HepG2 (cell line): Measurements from ENCODE around the gene NEAT1. TPM values are rescaled to one million over a fixed set of nuclear protein-coding genes. Genes with fewer than 3 reads are reported as not detected.
A peak's percentile ranks its signal among the peaks of the same experiment; 100 is the strongest.

Experiments used
- DPF2 ChIP-seq: sonication (generic); formaldehyde crosslinking; IDR thresholded peaks from 2 replicates; pipeline ENCODE4 v1.4.0; 2020; ENCODE audit warnings: mild to moderate bottlenecking, low read depth, missing genetic modification reagents, borderline replicate concordance
- HDAC1 ChIP-seq: sonication (generic); formaldehyde crosslinking; IDR thresholded peaks from 2 replicates; pipeline ENCODE4 v1.5.1; 2020; ENCODE audit warnings: mild to moderate bottlenecking, missing genetic modification reagents
- NFE2 ChIP-seq: sonication (generic); formaldehyde crosslinking; IDR thresholded peaks from 2 replicates; pipeline ENCODE4 v1.4.0; 2020; ENCODE audit warnings: missing genetic modification reagents
- NFIB ChIP-seq: sonication (generic); formaldehyde crosslinking; IDR thresholded peaks from 2 replicates; pipeline ENCODE4 v1.9.0; 2021; ENCODE audit warnings: missing genetic modification reagents, mild to moderate bottlenecking, borderline replicate concordance
- PITX1 ChIP-seq: sonication (generic); formaldehyde crosslinking; IDR thresholded peaks from 2 replicates; pipeline ENCODE4 v1.5.1; 2020; ENCODE audit warnings: mild to moderate bottlenecking, missing genetic modification reagents
- RFX5 ChIP-seq: IDR thresholded peaks from 2 replicates; pipeline ENCODE4 v1.6.1; 2011; ENCODE audit warnings: low read depth, low read length, improper control_type of control experiment
- SP140L ChIP-seq: sonication (generic); formaldehyde crosslinking; IDR thresholded peaks from 2 replicates; pipeline ENCODE4 v1.4.0; 2020; ENCODE audit warnings: missing genetic modification reagents, borderline replicate concordance
- TBX3 ChIP-seq: fragments of 450-650 bp; IDR thresholded peaks from 2 replicates; pipeline ENCODE4 v1.6.1; 2017; ENCODE audit warnings: antibody characterized with exemption, mild to moderate bottlenecking, inconsistent platforms, borderline replicate concordance
- ZFAT ChIP-seq: sonication (generic); formaldehyde crosslinking; conservative IDR thresholded peaks from 2 replicates; pipeline ENCODE4 v1.8.1; 2023; ENCODE audit warnings: missing genetic modification reagents, inconsistent platforms
- ZFP90 ChIP-seq: sonication (generic); formaldehyde crosslinking; IDR thresholded peaks from 2 replicates; pipeline ENCODE4 v1.8.0; 2022; ENCODE audit warnings: missing genetic modification reagents, mild to moderate bottlenecking, inconsistent platforms, borderline replicate concordance
- ZNF138 ChIP-seq: sonication (generic); formaldehyde crosslinking; IDR thresholded peaks from 2 replicates; pipeline ENCODE4 v1.5.0; 2020; ENCODE audit warnings: mild to moderate bottlenecking, low read depth, missing genetic modification reagents
- ZNF674 ChIP-seq: sonication (generic); formaldehyde crosslinking; IDR thresholded peaks from 2 replicates; pipeline ENCODE4 v1.5.0; 2020; ENCODE audit warnings: low read depth, mild to moderate bottlenecking, missing genetic modification reagents
- ZNF7 ChIP-seq: IDR thresholded peaks from 2 replicates; pipeline ENCODE4 v1.6.1; 2016; ENCODE audit warnings: missing biosample characterization, missing genetic modification reagents
- ZNF790 ChIP-seq: sonication (generic); formaldehyde crosslinking; IDR thresholded peaks from 2 replicates; pipeline ENCODE4 v1.8.0; 2022; ENCODE audit warnings: missing genetic modification reagents, mild to moderate bottlenecking, borderline replicate concordance
- polyA plus RNA-seq, 8 experiments: library from polyadenylated mRNA; depleted of rRNA in 3 of 8; stranded (reverse) in 7 of 8; unstranded in 1 of 8; fragments of >200 nt; fragmentation: Illumina TruSeq in 4 of 8; extraction: Trizol in 4 of 8; gene quantifications; 2 replicates each; pipeline versions ENCODE4 v1.2.1 to v1.2.3, GENCODE V29; 2011 to 2016; ENCODE audit warnings: low read depth in 4 of 8, missing spikeins in 1 of 8, mixed read lengths in 1 of 8; ENCODE audit not compliant: insufficient read depth in 1 of 8
- total RNA-seq, 5 experiments: library from RNA; depleted of rRNA; stranded (reverse); fragments of >200 nt; fragmentation: Illumina TruSeq; extraction: Trizol; gene quantifications; 2 replicates each; pipeline ENCODE4 v1.2.3, GENCODE V29; 2016; ENCODE audit warnings: low read depth in 1 of 5
- TF ChIP-seq, protein P1 (sequence below): sonication (generic); formaldehyde crosslinking; IDR thresholded peaks from 2 replicates; pipeline ENCODE4 v1.4.0; 2020; ENCODE audit warnings: mild to moderate bottlenecking, missing genetic modification reagents
- TF ChIP-seq, protein P2 (sequence below): sonication (generic); formaldehyde crosslinking; IDR thresholded peaks from 2 replicates; pipeline ENCODE4 v1.5.1; 2020; ENCODE audit warnings: missing genetic modification reagents, mild to moderate bottlenecking, borderline replicate concordance
- TF ChIP-seq, protein P3 (sequence below): sonication (generic); formaldehyde crosslinking; conservative IDR thresholded peaks from 2 replicates; pipeline ENCODE4 v1.4.0; 2020; ENCODE audit warnings: missing genetic modification reagents
- TF ChIP-seq, protein P4 (sequence below): IDR thresholded peaks from 2 replicates; pipeline ENCODE4 v1.6.1; 2016; ENCODE audit warnings: low read depth, control low read depth
- TF ChIP-seq, protein P5 (sequence below): sonication (generic); formaldehyde crosslinking; IDR thresholded peaks from 2 replicates; pipeline ENCODE4 v1.8.1; 2023; ENCODE audit warnings: missing genetic modification reagents, inconsistent platforms, borderline replicate concordance
- TF ChIP-seq, protein P6 (sequence below): IDR thresholded peaks from 2 replicates; pipeline ENCODE4 v1.6.1; 2018; ENCODE audit warnings: missing genetic modification reagents

The NEAT1 gene
- total and polyA plus RNA-seq, 2 of the 13 experiments (the other 11 are each of a cell fraction or from before 2014, with no cell fraction given), result 20.5 to 41.2 TPM

DNA sequence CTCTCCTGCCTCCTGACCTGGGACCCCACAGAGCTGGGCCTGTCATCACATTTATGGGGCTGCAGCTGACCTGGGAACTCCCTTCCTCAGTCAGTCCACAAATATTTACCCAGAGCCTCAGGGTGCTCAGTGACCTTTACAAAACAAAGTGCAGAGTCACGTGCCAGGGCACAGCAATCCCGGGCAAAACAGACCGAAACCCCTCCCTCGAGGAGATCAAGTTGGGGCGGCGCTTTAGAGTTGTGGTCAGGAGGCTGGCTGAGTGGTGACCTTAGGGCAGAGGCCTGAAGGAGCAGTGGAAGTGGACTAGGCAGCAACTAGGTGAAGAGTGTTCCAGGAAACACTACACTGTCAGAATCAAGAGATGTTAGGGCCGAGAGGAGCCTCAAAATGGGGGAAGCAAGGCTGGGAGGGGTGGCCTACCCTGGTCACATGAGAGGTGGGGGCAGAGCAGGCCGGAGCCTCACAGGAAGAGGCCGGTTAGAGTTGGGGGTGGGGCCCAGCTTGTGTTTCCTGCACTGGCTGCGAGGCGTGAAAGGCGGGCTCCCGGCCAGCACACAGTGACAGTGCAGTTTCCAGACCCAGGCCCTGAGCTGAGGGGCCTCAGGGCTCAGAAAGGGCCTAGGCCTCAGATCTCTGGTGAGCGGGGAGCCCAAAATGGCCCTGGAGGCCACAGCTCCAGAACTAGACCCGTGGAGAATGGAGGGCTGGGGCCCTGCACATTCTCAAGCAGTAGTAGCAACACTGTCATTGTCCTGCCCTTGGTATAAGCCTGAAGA lies 3.7 kb upstream of the NEAT1 start (continued):
- TF ChIP-seq NFIB (CRISPR knock-in tag), result no peak
- TF ChIP-seq ZFP90 (CRISPR knock-in tag), result peak; percentile 94; the same call in 1 of the 2 replicates
- TF ChIP-seq, protein P1, sequence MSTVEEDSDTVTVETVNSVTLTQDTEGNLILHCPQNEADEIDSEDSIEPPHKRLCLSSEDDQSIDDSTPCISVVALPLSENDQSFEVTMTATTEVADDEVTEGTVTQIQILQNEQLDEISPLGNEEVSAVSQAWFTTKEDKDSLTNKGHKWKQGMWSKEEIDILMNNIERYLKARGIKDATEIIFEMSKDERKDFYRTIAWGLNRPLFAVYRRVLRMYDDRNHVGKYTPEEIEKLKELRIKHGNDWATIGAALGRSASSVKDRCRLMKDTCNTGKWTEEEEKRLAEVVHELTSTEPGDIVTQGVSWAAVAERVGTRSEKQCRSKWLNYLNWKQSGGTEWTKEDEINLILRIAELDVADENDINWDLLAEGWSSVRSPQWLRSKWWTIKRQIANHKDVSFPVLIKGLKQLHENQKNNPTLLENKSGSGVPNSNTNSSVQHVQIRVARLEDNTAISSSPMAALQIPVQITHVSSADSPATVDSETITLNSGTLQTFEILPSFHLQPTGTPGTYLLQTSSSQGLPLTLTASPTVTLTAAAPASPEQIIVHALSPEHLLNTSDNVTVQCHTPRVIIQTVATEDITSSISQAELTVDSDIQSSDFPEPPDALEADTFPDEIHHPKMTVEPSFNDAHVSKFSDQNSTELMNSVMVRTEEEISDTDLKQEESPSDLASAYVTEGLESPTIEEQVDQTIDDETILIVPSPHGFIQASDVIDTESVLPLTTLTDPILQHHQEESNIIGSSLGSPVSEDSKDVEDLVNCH (CRISPR knock-in tag), result no peak
- no peak; the same call in 1 of the 2 replicates for TF ChIP-seq RFX5
- TF ChIP-seq ZNF674 (CRISPR knock-in tag), result no peak
- TF ChIP-seq HDAC1 (CRISPR knock-in tag), result peak; percentile 99
- TF ChIP-seq, protein P2, sequence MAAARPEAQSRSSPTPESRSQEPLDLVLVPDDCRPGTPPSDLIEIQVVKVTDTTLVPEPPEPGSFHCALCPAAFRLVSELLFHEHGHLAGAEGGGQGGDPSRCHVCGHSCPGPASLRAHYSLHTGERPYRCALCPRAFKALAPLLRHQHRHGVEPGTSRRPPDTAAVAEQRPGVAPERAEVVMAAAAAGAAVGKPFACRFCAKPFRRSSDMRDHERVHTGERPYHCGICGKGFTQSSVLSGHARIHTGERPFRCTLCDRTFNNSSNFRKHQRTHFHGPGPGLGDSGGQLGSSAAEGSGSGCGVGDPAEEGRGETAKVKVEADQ (CRISPR knock-in tag), result no peak
- TF ChIP-seq, protein P3, sequence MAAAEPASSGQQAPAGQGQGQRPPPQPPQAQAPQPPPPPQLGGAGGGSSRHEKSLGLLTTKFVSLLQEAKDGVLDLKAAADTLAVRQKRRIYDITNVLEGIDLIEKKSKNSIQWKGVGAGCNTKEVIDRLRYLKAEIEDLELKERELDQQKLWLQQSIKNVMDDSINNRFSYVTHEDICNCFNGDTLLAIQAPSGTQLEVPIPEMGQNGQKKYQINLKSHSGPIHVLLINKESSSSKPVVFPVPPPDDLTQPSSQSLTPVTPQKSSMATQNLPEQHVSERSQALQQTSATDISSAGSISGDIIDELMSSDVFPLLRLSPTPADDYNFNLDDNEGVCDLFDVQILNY, result no peak
- no peak; the same call in 1 of the 2 replicates for TF ChIP-seq DPF2 (CRISPR knock-in tag)
- peak; percentile 99 for TF ChIP-seq NFE2 (CRISPR knock-in tag)
- no peak for TF ChIP-seq ZFAT
- no peak; the same call in 1 of the 2 replicates for TF ChIP-seq ZNF7 (CRISPR knock-in tag)
- TF ChIP-seq, protein P4, sequence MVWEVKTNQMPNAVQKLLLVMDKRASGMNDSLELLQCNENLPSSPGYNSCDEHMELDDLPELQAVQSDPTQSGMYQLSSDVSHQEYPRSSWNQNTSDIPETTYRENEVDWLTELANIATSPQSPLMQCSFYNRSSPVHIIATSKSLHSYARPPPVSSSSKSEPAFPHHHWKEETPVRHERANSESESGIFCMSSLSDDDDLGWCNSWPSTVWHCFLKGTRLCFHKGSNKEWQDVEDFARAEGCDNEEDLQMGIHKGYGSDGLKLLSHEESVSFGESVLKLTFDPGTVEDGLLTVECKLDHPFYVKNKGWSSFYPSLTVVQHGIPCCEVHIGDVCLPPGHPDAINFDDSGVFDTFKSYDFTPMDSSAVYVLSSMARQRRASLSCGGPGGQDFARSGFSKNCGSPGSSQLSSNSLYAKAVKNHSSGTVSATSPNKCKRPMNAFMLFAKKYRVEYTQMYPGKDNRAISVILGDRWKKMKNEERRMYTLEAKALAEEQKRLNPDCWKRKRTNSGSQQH, result peak; percentile 4; the same call in 1 of the 2 replicates
- peak; percentile 98 for TF ChIP-seq PITX1 (CRISPR knock-in tag)
- no peak; the same call in 1 of the 2 replicates for TF ChIP-seq ZNF138 (CRISPR knock-in tag)
- TF ChIP-seq SP140L, result peak; percentile 24; the same call in 1 of the 2 replicates
- TF ChIP-seq, protein P5, sequence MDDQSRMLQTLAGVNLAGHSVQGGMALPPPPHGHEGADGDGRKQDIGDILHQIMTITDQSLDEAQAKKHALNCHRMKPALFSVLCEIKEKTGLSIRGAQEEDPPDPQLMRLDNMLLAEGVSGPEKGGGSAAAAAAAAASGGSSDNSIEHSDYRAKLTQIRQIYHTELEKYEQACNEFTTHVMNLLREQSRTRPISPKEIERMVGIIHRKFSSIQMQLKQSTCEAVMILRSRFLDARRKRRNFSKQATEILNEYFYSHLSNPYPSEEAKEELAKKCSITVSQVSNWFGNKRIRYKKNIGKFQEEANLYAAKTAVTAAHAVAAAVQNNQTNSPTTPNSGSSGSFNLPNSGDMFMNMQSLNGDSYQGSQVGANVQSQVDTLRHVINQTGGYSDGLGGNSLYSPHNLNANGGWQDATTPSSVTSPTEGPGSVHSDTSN, result 0 out of 2 replicates have a peak, but pooled peaks have one; percentile 44
- peak; percentile 84; the same call in 1 of the 2 replicates for TF ChIP-seq TBX3
- TF ChIP-seq, protein P6, sequence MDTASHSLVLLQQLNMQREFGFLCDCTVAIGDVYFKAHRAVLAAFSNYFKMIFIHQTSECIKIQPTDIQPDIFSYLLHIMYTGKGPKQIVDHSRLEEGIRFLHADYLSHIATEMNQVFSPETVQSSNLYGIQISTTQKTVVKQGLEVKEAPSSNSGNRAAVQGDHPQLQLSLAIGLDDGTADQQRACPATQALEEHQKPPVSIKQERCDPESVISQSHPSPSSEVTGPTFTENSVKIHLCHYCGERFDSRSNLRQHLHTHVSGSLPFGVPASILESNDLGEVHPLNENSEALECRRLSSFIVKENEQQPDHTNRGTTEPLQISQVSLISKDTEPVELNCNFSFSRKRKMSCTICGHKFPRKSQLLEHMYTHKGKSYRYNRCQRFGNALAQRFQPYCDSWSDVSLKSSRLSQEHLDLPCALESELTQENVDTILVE, result peak; percentile 37; the same call in 1 of the 2 replicates
- TF ChIP-seq ZNF790, result no peak
